GM12878 (cell line): Measurements from ENCODE around the gene HAUS1. TPM values are rescaled to one million over a fixed set of nuclear protein-coding genes. Genes with fewer than 3 reads are reported as not detected.
A peak's percentile ranks its signal among the peaks of the same experiment; 100 is the strongest.

Experiments used
- ASH2L ChIP-seq: fragments of 300-600, 200-600 bp; sonication (generic); IDR thresholded peaks from 2 replicates; pipeline ENCODE4 v1.6.1; 2017; ENCODE audit warnings: low read depth, mild to moderate bottlenecking, borderline replicate concordance
- CHD4 ChIP-seq: fragments of 200-600 bp; sonication (generic); IDR thresholded peaks from 2 replicates; pipeline ENCODE4 v1.6.1; 2016; ENCODE audit warnings: mild to moderate bottlenecking
- CREM ChIP-seq: IDR thresholded peaks from 2 replicates; pipeline ENCODE4 v1.6.1; 2014; ENCODE audit warnings: antibody characterized with exemption, low read depth
- EZH2 ChIP-seq: IDR thresholded peaks from 2 replicates; pipeline ENCODE4 v1.6.1; 2012; ENCODE audit warnings: low read depth, mild to moderate bottlenecking, control low read depth, inconsistent platforms, low read length, borderline replicate concordance; ENCODE audit not compliant: control insufficient read depth
- MEF2B ChIP-seq: fragments of 450-650 bp; IDR thresholded peaks from 2 replicates; pipeline ENCODE4 v1.6.1; 2018; ENCODE audit warnings: mild to moderate bottlenecking, moderate library complexity; ENCODE audit not compliant: partially characterized antibody, poor library complexity, severe bottlenecking
- MYB ChIP-seq: fragments of 150-350 bp; IDR thresholded peaks from 2 replicates; pipeline ENCODE4 v1.6.1; 2014; ENCODE audit warnings: mild to moderate bottlenecking, low read depth, low read length, borderline replicate concordance
- POLR2A ChIP-seq: IDR thresholded peaks from 2 replicates; pipeline ENCODE4 v1.6.1; 2011; ENCODE audit warnings: low read depth, mild to moderate bottlenecking, low read length
- RBBP5 ChIP-seq: fragments of 200-600 bp; sonication (generic); conservative IDR thresholded peaks from 2 replicates; pipeline ENCODE4 v1.6.1; 2016
- RFX5 ChIP-seq: IDR thresholded peaks from 2 replicates; pipeline ENCODE4 v1.6.1; 2011; ENCODE audit warnings: low read depth, low read length, improper control_type of control experiment
- SMARCA5 ChIP-seq: fragments of 450-650 bp; IDR thresholded peaks from 2 replicates; pipeline ENCODE4 v1.6.1; 2017; ENCODE audit warnings: mild to moderate bottlenecking
- SMC3 ChIP-seq: IDR thresholded peaks from 2 replicates; pipeline ENCODE4 v1.6.1; 2011; ENCODE audit warnings: low read length, improper control_type of control experiment, borderline replicate concordance
- TCF7 ChIP-seq: IDR thresholded peaks from 2 replicates; pipeline ENCODE4 v1.6.1; 2014; ENCODE audit warnings: antibody characterized with exemption, borderline replicate concordance
- ZBED1 ChIP-seq: IDR thresholded peaks from 2 replicates; pipeline ENCODE4 v1.6.1; 2016; ENCODE audit warnings: borderline replicate concordance
- ZNF24 ChIP-seq: fragments of 450-650 bp; IDR thresholded peaks from 2 replicates; pipeline ENCODE4 v1.6.1; 2017; ENCODE audit warnings: antibody characterized with exemption, mild to moderate bottlenecking
- ZNF622 ChIP-seq: fragments of 450-650 bp; IDR thresholded peaks from 2 replicates; pipeline ENCODE4 v1.6.1; 2017; ENCODE audit warnings: mild to moderate bottlenecking, inconsistent platforms
- polyA plus RNA-seq, 11 experiments: library from polyadenylated mRNA; depleted of rRNA in 4 of 11; unstranded in 6 of 11; stranded (reverse) in 5 of 11; fragments of >200 nt; fragmentation: Nextera tagmentation in 4 of 11; fragmentation: Illumina TruSeq in 1 of 11; extraction: Ambion mirVana in 4 of 11; extraction: Trizol in 1 of 11; gene quantifications; 1 replicate in 1 of 11; 2 replicates in 10 of 11; pipeline versions ENCODE4 v1.2.1 to v1.2.3, GENCODE V29; 2011 to 2016; ENCODE audit warnings: inconsistent platforms in 2 of 11, missing spikeins in 2 of 11, low read depth in 1 of 11
- total RNA-seq, 4 experiments: library from RNA; depleted of rRNA in 3 of 4; stranded (reverse); fragments of >200 nt in 3 of 4; fragmentation: Illumina TruSeq in 1 of 4; extraction: Trizol in 1 of 4; gene quantifications; 2 replicates each; pipeline versions ENCODE4 v1.2.1 to v1.2.3, GENCODE V29; 2013 to 2021
- TF ChIP-seq, protein P1 (sequence below): fragments of 450-650 bp; IDR thresholded peaks from 2 replicates; pipeline ENCODE4 v1.6.1; 2016; ENCODE audit warnings: mild to moderate bottlenecking, moderate library complexity, borderline replicate concordance
- TF ChIP-seq, protein P2 (sequence below): fragments of 450-650 bp; IDR thresholded peaks from 2 replicates; pipeline ENCODE4 v1.6.1; 2017; ENCODE audit warnings: mild to moderate bottlenecking, moderate library complexity
- TF ChIP-seq, protein P3 (sequence below): fragments of 150-350 bp; IDR thresholded peaks from 2 replicates; pipeline ENCODE4 v1.6.1; 2016; ENCODE audit warnings: low read depth, low read length

HAUS1 gene
- total and polyA plus RNA-seq, 10 of the 15 experiments (the other 5 are each of a cell fraction or from before 2014, with no cell fraction given) = 41.2 to 182 (median 91.9) TPM

DNA sequence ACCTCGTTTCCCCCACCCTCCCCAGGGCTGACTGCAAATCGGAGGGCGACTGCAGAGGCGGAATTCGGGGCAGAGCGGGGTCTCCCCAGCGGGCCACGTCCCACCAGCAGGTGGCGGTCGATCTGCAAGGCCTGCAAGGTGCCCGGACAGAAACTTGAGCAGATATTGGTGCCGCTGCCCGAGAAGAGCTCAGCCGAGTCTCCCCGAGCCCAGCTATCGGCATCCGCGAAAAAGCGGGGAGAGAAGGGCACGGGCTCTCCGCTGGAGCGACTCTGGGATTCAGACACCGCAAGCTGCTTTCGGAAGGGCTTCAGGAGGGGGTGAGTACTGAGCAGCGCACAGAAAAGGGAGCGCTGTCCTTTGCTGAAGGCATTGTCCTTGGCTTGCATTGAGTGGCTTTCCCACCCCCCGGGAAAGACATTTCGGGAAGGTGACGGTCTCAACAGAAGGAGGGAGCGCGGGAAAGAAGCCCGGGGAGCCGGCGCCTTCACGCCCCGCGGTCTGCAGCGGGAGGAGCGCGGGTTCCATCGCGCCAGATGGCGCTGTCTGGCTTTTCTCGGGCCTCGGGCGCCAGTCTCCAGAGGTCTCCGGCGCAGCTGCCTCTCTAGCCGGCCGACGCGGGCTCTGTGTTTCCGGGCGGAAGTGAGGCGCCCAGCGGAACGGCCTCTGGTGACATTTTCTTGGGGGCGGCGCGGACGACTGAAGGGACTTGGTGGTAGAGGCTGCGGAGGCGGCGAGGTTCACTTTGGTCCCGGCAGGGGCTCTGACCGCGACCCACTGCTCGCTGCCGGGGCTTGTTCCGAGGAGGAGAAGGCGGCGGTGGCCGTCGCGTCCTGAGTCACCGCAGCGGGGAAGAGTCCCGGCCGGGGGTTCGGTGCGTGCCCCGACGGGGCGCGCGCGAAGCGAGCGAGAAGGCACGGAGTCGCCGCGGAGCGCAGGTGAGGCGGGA, 69.5 kb downstream of the HAUS1 start (continued):
- peak; percentile 87 for TF ChIP-seq SMARCA5
- peak; percentile 78 for TF ChIP-seq SMC3
- 0 out of 2 replicates have a peak, but pooled peaks have one; percentile 42 for TF ChIP-seq TCF7
- TF ChIP-seq, protein P1, sequence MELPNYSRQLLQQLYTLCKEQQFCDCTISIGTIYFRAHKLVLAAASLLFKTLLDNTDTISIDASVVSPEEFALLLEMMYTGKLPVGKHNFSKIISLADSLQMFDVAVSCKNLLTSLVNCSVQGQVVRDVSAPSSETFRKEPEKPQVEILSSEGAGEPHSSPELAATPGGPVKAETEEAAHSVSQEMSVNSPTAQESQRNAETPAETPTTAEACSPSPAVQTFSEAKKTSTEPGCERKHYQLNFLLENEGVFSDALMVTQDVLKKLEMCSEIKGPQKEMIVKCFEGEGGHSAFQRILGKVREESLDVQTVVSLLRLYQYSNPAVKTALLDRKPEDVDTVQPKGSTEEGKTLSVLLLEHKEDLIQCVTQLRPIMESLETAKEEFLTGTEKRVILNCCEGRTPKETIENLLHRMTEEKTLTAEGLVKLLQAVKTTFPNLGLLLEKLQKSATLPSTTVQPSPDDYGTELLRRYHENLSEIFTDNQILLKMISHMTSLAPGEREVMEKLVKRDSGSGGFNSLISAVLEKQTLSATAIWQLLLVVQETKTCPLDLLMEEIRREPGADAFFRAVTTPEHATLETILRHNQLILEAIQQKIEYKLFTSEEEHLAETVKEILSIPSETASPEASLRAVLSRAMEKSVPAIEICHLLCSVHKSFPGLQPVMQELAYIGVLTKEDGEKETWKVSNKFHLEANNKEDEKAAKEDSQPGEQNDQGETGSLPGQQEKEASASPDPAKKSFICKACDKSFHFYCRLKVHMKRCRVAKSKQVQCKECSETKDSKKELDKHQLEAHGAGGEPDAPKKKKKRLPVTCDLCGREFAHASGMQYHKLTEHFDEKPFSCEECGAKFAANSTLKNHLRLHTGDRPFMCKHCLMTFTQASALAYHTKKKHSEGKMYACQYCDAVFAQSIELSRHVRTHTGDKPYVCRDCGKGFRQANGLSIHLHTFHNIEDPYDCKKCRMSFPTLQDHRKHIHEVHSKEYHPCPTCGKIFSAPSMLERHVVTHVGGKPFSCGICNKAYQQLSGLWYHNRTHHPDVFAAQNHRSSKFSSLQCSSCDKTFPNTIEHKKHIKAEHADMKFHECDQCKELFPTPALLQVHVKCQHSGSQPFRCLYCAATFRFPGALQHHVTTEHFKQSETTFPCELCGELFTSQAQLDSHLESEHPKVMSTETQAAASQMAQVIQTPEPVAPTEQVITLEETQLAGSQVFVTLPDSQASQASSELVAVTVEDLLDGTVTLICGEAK = peak; percentile 88
- TF ChIP-seq, protein P2, sequence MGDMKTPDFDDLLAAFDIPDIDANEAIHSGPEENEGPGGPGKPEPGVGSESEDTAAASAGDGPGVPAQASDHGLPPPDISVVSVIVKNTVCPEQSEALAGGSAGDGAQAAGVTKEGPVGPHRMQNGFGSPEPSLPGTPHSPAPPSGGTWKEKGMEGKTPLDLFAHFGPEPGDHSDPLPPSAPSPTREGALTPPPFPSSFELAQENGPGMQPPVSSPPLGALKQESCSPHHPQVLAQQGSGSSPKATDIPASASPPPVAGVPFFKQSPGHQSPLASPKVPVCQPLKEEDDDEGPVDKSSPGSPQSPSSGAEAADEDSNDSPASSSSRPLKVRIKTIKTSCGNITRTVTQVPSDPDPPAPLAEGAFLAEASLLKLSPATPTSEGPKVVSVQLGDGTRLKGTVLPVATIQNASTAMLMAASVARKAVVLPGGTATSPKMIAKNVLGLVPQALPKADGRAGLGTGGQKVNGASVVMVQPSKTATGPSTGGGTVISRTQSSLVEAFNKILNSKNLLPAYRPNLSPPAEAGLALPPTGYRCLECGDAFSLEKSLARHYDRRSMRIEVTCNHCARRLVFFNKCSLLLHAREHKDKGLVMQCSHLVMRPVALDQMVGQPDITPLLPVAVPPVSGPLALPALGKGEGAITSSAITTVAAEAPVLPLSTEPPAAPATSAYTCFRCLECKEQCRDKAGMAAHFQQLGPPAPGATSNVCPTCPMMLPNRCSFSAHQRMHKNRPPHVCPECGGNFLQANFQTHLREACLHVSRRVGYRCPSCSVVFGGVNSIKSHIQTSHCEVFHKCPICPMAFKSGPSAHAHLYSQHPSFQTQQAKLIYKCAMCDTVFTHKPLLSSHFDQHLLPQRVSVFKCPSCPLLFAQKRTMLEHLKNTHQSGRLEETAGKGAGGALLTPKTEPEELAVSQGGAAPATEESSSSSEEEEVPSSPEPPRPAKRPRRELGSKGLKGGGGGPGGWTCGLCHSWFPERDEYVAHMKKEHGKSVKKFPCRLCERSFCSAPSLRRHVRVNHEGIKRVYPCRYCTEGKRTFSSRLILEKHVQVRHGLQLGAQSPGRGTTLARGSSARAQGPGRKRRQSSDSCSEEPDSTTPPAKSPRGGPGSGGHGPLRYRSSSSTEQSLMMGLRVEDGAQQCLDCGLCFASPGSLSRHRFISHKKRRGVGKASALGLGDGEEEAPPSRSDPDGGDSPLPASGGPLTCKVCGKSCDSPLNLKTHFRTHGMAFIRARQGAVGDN = peak; percentile 63; the same call in 1 of the 2 replicates
- TF ChIP-seq ASH2L = no peak; the same call in 1 of the 2 replicates
- TF ChIP-seq MYB = no peak
- TF ChIP-seq POLR2A = peak; percentile 95
- no peak; the same call in 1 of the 2 replicates for TF ChIP-seq RBBP5
- TF ChIP-seq, protein P3, sequence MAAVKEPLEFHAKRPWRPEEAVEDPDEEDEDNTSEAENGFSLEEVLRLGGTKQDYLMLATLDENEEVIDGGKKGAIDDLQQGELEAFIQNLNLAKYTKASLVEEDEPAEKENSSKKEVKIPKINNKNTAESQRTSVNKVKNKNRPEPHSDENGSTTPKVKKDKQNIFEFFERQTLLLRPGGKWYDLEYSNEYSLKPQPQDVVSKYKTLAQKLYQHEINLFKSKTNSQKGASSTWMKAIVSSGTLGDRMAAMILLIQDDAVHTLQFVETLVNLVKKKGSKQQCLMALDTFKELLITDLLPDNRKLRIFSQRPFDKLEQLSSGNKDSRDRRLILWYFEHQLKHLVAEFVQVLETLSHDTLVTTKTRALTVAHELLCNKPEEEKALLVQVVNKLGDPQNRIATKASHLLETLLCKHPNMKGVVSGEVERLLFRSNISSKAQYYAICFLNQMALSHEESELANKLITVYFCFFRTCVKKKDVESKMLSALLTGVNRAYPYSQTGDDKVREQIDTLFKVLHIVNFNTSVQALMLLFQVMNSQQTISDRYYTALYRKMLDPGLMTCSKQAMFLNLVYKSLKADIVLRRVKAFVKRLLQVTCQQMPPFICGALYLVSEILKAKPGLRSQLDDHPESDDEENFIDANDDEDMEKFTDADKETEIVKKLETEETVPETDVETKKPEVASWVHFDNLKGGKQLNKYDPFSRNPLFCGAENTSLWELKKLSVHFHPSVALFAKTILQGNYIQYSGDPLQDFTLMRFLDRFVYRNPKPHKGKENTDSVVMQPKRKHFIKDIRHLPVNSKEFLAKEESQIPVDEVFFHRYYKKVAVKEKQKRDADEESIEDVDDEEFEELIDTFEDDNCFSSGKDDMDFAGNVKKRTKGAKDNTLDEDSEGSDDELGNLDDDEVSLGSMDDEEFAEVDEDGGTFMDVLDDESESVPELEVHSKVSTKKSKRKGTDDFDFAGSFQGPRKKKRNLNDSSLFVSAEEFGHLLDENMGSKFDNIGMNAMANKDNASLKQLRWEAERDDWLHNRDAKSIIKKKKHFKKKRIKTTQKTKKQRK = no peak
- no peak for TF ChIP-seq ZNF622
- peak; percentile 62 for TF ChIP-seq ZNF24
- no peak for TF ChIP-seq ZBED1
- TF ChIP-seq CREM = peak; percentile 80; the same call in 1 of the 2 replicates
- 0 out of 2 replicates have a peak, but pooled peaks have one; percentile 14 for TF ChIP-seq EZH2
- no peak for TF ChIP-seq CHD4
- no peak for TF ChIP-seq MEF2B
- TF ChIP-seq RFX5 = no peak
